Nephron (organoid): Measurements from ENCODE around the gene UBE2H.

Experiments used
- H3K27ac Mint-ChIP-seq, 3 experiments: 2 replicates each; pipeline ENCODE4 v1.8.0; 2020; ENCODE audit warnings: mixed read lengths in 3 of 3, mild to moderate bottlenecking in 2 of 3, moderate library complexity in 1 of 3
- H3K27me3 Mint-ChIP-seq: 2 replicates; pipeline ENCODE4 v1.8.0; 2021; ENCODE audit warnings: low read depth, mild to moderate bottlenecking, moderate library complexity, mixed read lengths
- H3K36me3 Mint-ChIP-seq: 2 replicates; pipeline ENCODE4 v1.8.0; 2020; ENCODE audit warnings: low read depth, mixed read lengths
- H3K4me1 Mint-ChIP-seq: 2 replicates; pipeline ENCODE4 v1.8.0; 2020; ENCODE audit warnings: mixed read lengths
- H3K4me3 Mint-ChIP-seq, 3 experiments: 2 replicates each; pipeline ENCODE4 v1.8.0; 2020; ENCODE audit warnings: mild to moderate bottlenecking in 3 of 3, mixed read lengths in 3 of 3, moderate library complexity in 2 of 3
- H3K9me3 Mint-ChIP-seq: 2 replicates; pipeline ENCODE4 v1.8.0; 2020; ENCODE audit warnings: mixed read lengths
- TF ChIP-seq, protein P1 (sequence below), 3 experiments: fragments of 200-600 bp; sonication (generic); IDR thresholded peaks; one replicate each; pipeline ENCODE4 v1.5.0; 2021; ENCODE audit warnings: antibody characterized with exemption in 3 of 3; ENCODE audit not compliant: unreplicated experiment in 3 of 3

UBE2H gene

DNA sequence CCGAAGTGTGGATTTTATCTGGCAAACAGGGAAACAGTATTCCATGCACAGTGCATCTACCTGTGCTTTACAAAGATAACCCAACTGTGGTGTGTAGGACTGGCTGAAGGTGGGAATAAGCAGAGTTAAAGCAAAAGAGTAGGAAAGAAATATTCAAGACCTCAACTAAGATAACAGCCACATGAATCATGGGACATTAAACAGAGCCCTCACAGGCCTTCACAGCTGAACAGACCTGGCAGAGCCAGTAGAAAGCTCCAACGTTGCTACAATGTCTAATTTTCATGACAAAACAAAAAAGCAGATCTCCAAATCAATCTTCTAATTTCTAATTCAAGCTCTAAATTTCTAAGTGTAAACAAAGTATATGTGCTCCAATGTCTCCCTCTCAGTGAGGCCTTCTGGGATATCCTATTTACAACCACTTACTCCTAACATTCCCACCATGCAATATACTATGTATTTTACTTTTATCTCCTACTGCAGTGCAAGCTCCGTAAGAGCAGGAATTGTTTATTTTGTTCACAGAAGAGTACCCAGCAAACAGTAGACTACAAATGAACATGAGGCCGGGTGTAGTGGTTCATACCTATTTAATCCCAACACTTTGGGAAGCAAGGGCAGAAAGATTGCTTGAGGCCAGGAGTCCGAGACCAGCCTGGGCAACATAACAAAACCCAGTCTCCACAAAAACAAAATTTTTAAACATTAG, 63.5 kb downstream of the UBE2H start:
- TF ChIP-seq, protein P1, sequence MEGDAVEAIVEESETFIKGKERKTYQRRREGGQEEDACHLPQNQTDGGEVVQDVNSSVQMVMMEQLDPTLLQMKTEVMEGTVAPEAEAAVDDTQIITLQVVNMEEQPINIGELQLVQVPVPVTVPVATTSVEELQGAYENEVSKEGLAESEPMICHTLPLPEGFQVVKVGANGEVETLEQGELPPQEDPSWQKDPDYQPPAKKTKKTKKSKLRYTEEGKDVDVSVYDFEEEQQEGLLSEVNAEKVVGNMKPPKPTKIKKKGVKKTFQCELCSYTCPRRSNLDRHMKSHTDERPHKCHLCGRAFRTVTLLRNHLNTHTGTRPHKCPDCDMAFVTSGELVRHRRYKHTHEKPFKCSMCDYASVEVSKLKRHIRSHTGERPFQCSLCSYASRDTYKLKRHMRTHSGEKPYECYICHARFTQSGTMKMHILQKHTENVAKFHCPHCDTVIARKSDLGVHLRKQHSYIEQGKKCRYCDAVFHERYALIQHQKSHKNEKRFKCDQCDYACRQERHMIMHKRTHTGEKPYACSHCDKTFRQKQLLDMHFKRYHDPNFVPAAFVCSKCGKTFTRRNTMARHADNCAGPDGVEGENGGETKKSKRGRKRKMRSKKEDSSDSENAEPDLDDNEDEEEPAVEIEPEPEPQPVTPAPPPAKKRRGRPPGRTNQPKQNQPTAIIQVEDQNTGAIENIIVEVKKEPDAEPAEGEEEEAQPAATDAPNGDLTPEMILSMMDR (IDR thresholded peaks at IDR 0.05; ENCODE audit: unreplicated experiment in 3 of 3), result no peak
- Mint-ChIP-seq H3K4me1 (peaks cover 10% of the 10 kb centered on the region), H3K36me3 (peaks cover 33% of the 10 kb centered on the region), H3K27ac (peak overlapping the region; percentile 30 to 83 (median 44)), H3K27me3 (no peaks in the 10 kb centered on the region), H3K9me3 (no peaks in the 10 kb centered on the region), H3K4me3 (no peak overlapping the region)

DNA sequence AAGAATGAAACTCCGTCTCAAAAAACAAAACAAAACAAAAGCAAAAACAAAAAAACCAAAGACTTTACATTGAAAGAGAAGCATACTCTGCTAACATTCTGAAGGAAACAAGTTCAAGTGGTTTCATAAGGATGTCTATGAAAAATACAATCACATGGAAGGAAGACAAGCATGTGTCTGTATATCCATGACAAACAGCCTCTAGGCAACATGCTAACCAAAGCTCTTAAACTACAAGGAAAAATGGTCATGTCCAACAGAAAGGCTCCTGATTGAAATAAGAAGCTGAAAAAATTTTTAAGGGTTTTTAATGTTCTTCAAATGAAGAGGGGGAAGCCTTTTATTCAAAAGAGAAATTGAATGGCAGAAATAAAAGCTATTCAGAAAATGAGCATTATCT, 64.9 kb downstream of the UBE2H start:
- H3K9me3 Mint-ChIP-seq, result no peaks in the 10 kb centered on the region
- no peaks in the 10 kb centered on the region for H3K27me3 Mint-ChIP-seq
- TF ChIP-seq, protein P1 (IDR thresholded peaks at IDR 0.05; ENCODE audit: unreplicated experiment in 3 of 3), result no peak
- H3K36me3 Mint-ChIP-seq, result peaks cover 33% of the 10 kb centered on the region
- peaks cover 10% of the 10 kb centered on the region for H3K4me1 Mint-ChIP-seq
- H3K27ac Mint-ChIP-seq, result peak overlapping the region in 1 of 3 experiments; percentile 63
- H3K4me3 Mint-ChIP-seq, result no peak overlapping the region

DNA sequence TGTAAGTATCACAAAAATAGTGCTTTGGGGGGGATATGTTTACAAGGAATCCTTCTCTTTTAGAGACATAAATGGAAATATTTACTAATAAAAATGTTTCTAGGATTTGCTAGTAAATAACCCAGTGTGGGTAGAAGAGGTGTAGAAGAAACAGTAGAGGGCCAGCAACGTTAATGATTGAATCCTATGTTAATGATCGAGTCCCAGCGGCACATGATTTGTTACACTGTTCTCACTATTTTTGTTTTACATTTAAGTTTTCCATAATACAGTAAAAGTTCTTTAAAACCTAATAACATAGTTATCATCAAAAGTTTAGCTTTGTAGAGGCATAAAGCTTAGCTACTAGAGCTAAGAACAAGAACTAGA, 66.0 kb downstream of the UBE2H start:
- peak overlapping the region; percentile 34 to 57 (median 56) for H3K27ac Mint-ChIP-seq
- H3K36me3 Mint-ChIP-seq, result peaks cover 30% of the 10 kb centered on the region
- no peaks in the 10 kb centered on the region for H3K27me3 Mint-ChIP-seq
- no peak overlapping the region for H3K4me3 Mint-ChIP-seq
- TF ChIP-seq, protein P1 (IDR thresholded peaks at IDR 0.05; ENCODE audit: unreplicated experiment in 3 of 3), result no peak
- no peaks in the 10 kb centered on the region for H3K9me3 Mint-ChIP-seq
- H3K4me1 Mint-ChIP-seq, result peaks cover 10% of the 10 kb centered on the region

DNA sequence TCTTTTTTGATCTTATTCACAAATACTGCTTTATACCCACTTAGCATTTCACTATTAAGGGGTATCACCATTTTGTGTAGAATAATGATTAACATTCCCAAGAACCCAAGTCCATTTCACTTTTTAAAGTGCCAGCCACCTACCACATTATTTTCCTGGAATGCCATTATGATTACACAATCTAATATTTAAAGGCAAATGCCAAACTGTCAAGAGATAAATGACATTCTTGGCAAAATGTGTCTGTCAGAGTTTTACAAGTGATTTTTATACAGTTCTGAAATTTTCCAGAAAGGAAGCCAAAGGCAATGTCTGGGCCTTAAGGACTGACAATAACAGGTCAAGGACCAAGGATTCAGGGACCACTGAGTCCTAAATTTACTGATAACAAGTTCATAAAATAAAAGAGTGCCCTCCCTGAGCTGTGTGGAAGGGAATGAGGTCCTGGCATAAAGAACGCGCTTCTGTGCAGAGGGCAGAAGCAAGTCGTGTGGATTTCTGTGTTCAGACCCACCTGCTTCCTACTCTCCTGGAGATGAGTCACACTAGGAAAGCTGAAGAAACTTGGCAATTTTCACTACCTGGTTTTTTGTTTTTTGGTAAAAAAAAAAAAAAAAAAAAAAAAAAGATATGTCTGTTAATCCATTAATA, 66.5 kb downstream of the UBE2H start:
- Mint-ChIP-seq H3K4me1 (peaks cover 10% of the 10 kb centered on the region), H3K27me3 (no peaks in the 10 kb centered on the region), H3K36me3 (peaks cover 34% of the 10 kb centered on the region), H3K9me3 (no peaks in the 10 kb centered on the region), H3K4me3 (no peak overlapping the region), H3K27ac (peak overlapping the region; percentile 34 to 76 (median 56))
- TF ChIP-seq, protein P1 (IDR thresholded peaks at IDR 0.05; ENCODE audit: unreplicated experiment in 3 of 3), result no peak

DNA sequence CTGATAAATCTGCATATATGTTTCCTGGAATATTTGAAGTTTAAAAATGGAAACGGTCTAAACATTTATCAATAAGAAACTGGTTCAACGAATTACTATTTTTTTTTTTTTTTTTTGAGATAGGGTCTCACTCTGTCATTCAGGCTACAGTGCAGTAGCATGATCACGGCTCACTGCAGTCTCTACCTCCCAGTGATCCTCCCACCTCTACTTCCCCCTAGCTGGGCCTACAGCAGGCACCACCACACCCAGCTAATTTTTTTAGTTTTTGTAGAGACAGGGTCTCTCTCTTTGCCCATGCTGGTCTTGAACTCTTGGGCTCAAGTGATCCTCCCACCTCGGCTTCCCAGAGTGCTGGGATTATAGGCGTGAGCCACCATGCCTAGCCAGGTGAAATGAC, 68.3 kb downstream of the UBE2H start:
- H3K36me3 Mint-ChIP-seq, result peaks cover 42% of the 10 kb centered on the region
- H3K4me3 Mint-ChIP-seq, result no peak overlapping the region
- TF ChIP-seq, protein P1 (IDR thresholded peaks at IDR 0.05; ENCODE audit: unreplicated experiment in 3 of 3), result no peak
- H3K27ac Mint-ChIP-seq, result peak overlapping the region in 1 of 3 experiments; percentile 37
- no peaks in the 10 kb centered on the region for H3K27me3 Mint-ChIP-seq
- H3K9me3 Mint-ChIP-seq, result no peaks in the 10 kb centered on the region
- peaks cover 7% of the 10 kb centered on the region for H3K4me1 Mint-ChIP-seq

DNA sequence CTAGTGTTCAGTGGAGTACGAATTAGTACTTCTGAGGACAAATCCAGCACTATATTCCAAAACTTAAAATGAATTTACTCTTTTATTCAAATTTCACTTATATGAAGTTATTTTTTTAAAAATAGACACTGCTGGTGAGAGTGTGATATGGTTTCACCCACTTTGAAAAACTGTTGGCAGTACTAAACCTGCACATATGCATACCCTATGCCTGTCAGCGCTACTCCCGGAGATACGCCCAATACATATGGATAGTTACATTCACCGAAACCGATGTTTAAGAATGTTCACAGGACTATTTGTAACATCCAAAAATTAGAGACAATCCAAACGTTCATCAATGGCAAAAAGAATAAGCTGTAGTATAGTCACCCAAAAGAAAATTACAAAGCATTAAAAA, 69.6 kb downstream of the UBE2H start:
- TF ChIP-seq, protein P1 (IDR thresholded peaks at IDR 0.05; ENCODE audit: unreplicated experiment in 3 of 3), result no peak
- no peaks in the 10 kb centered on the region for H3K27me3 Mint-ChIP-seq
- H3K9me3 Mint-ChIP-seq, result no peaks in the 10 kb centered on the region
- H3K4me3 Mint-ChIP-seq, result no peak overlapping the region
- H3K36me3 Mint-ChIP-seq, result peaks cover 45% of the 10 kb centered on the region
- no peaks in the 10 kb centered on the region for H3K4me1 Mint-ChIP-seq
- H3K27ac Mint-ChIP-seq, result no peak overlapping the region
